Mesendoderm (in vitro differentiated cells): Measurements from ENCODE around the gene EMC10.

Source experiments
- DNase-seq: peaks from one replicate; pipeline ENCODE4 v3.0.0; 2013
- H2AK5ac ChIP-seq: 2 replicates; pipeline ENCODE4 v1.6.1; 2013; ENCODE audit warnings: low read length, inconsistent platforms
- H2BK120ac ChIP-seq: 2 replicates; pipeline ENCODE4 v1.6.1; 2013; ENCODE audit warnings: low read depth, mild to moderate bottlenecking, low read length, moderate library complexity, mixed read lengths
- H2BK15ac ChIP-seq: replicated peaks from 2 replicates; pipeline ENCODE4 v1.6.1; 2013; ENCODE audit warnings: low read depth, mild to moderate bottlenecking, moderate library complexity
- H2BK5ac ChIP-seq: 2 replicates; pipeline ENCODE4 v1.6.1; 2013; ENCODE audit warnings: low read length, inconsistent platforms
- H3K18ac ChIP-seq: 2 replicates; pipeline ENCODE4 v1.6.1; 2013; ENCODE audit warnings: mild to moderate bottlenecking, low read length, mixed read lengths
- H3K23ac ChIP-seq: one replicate; pipeline ENCODE4 v1.6.1; 2013; ENCODE audit warnings: low read length
- H3K27ac ChIP-seq: 2 replicates; pipeline ENCODE4 v1.5.1; 2013; ENCODE audit warnings: low read depth, mild to moderate bottlenecking, inconsistent platforms, low read length, moderate library complexity
- H3K27me3 ChIP-seq: 2 replicates; pipeline ENCODE4 v1.6.1; 2013; ENCODE audit warnings: low read length, control low read depth, mild to moderate bottlenecking, inconsistent platforms; ENCODE audit not compliant: insufficient read depth, poor library complexity
- H3K36me3 ChIP-seq: 2 replicates; pipeline ENCODE4 v1.6.1; 2013; ENCODE audit warnings: low read length, inconsistent platforms; ENCODE audit not compliant: control insufficient read depth, insufficient read depth
- H3K4ac ChIP-seq: one replicate; pipeline ENCODE4 v1.6.1; 2013; ENCODE audit warnings: low read depth, mild to moderate bottlenecking, low read length, moderate library complexity
- H3K4me1 ChIP-seq: 2 replicates; pipeline ENCODE4 v1.6.1; 2013; ENCODE audit warnings: low read depth, low read length, inconsistent platforms; ENCODE audit not compliant: control insufficient read depth
- H3K4me2 ChIP-seq: 2 replicates; pipeline ENCODE4 v1.6.1; 2013; ENCODE audit warnings: low read length
- H3K4me3 ChIP-seq: 2 replicates; pipeline ENCODE4 v1.5.1; 2013; ENCODE audit warnings: mild to moderate bottlenecking, low read length
- H3K56ac ChIP-seq: one replicate; pipeline ENCODE4 v1.6.1; 2013; ENCODE audit warnings: low read length
- H3K79me1 ChIP-seq: 2 replicates; pipeline ENCODE4 v1.6.1; 2013; ENCODE audit warnings: low read length, inconsistent platforms
- H3K79me2 ChIP-seq: 2 replicates; pipeline ENCODE4 v1.6.1; 2013; ENCODE audit warnings: mild to moderate bottlenecking, low read length; ENCODE audit not compliant: control insufficient read depth, insufficient read depth
- H3K9ac ChIP-seq: 2 replicates; pipeline ENCODE4 v1.6.1; 2013; ENCODE audit warnings: low read length, inconsistent platforms
- H4K5ac ChIP-seq: one replicate; pipeline ENCODE4 v1.6.1; 2013; ENCODE audit warnings: low read length
- H4K8ac ChIP-seq: one replicate; pipeline ENCODE4 v1.6.1; 2013; ENCODE audit warnings: low read depth, mild to moderate bottlenecking, control low read depth, low read length, moderate library complexity
- WGBS: extraction: QIAGEN DNeasy Blood & Tissue Kit; methylation state at CpG from one replicate; pipeline ENCODE4 v1.1.7; 2013; ENCODE audit warnings: low lambda C conversion rate, missing lambda C conversion rate; ENCODE audit not compliant: insufficient coverage; ENCODE audit errors: extremely low coverage; 5-methylcytosine and 5-hydroxymethylcytosine counted together

Gene EMC10

DNA sequence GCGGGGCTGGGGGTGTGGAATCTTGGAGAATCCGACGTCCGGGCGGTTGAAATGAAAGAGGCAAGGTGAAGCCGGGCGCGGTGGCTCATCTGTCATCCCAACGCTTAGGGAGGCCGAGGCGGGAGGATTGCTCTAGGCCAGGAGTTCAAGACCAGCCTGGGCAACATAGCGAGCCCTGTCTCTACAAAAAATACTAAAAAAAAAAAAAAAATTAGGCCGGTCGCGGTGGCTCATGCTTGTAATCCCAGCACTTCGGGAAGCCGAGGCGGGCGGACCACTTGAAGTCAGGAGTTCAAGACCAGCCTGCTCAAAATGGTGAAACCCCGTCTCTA is 566 bp downstream of the EMC10 start:
- Histone ChIP-seq H3K27ac (no peak overlapping the region), H3K36me3 (no peaks in the 10 kb centered on the region), H3K79me2 (peaks cover 10% of the 10 kb centered on the region), H3K4ac (no peak overlapping the region), H3K4me1 (no peaks in the 10 kb centered on the region), H3K56ac (no peak overlapping the region), H2BK5ac (no peak overlapping the region), H3K27me3 (no peaks in the 10 kb centered on the region), H2BK120ac (no peak overlapping the region), H2AK5ac (no peak overlapping the region), H3K4me3 (peak overlapping the region; percentile 88), H3K18ac (no peak overlapping the region), H3K9ac (peak overlapping the region; percentile 91), H4K5ac (no peak overlapping the region), H4K8ac (no peak overlapping the region), H3K79me1 (peaks cover 12% of the 10 kb centered on the region), H2BK15ac (no peak overlapping the region), H3K4me2 (peak overlapping the region; percentile 71), H3K23ac (no peak overlapping the region)
- no peak for DNase-seq
- no CpG with 5 or more reads among the region's 20 CpGs for WGBS

- no peak overlapping the region for H3K4me2 ChIP-seq
- no peak overlapping the region for H2BK120ac ChIP-seq
- no peak overlapping the region for H3K9ac ChIP-seq
- H3K79me1 ChIP-seq, result peaks cover 12% of the 10 kb centered on the region
- peaks cover 10% of the 10 kb centered on the region for H3K79me2 ChIP-seq
- H3K27me3 ChIP-seq, result no peaks in the 10 kb centered on the region
- H4K8ac ChIP-seq, result no peak overlapping the region
- H3K23ac ChIP-seq, result no peak overlapping the region
- no peak overlapping the region for H3K27ac ChIP-seq
- no peak overlapping the region for H2BK15ac ChIP-seq
- DNase-seq, result no peak
- H2BK5ac ChIP-seq, result no peak overlapping the region
- H4K5ac ChIP-seq, result no peak overlapping the region
- H2AK5ac ChIP-seq, result no peak overlapping the region
- H3K4me3 ChIP-seq, result no peak overlapping the region
- H3K4ac ChIP-seq, result no peak overlapping the region
- WGBS, result no CpG with 5 or more reads among the region's 17 CpGs
- H3K36me3 ChIP-seq, result peaks cover under 1% of the 10 kb centered on the region
- no peaks in the 10 kb centered on the region for H3K4me1 ChIP-seq
- no peak overlapping the region for H3K56ac ChIP-seq
- no peak overlapping the region for H3K18ac ChIP-seq
These were observed 1.6 kb downstream of the EMC10 start for GRCh38 chr19:50477751-50478515.

- Histone ChIP-seq H2BK120ac (no peak overlapping the region), H3K56ac (no peak overlapping the region), H2BK5ac (no peak overlapping the region), H2BK15ac (no peak overlapping the region), H3K4me2 (no peak overlapping the region), H3K36me3 (peaks cover 2% of the 10 kb centered on the region), H3K27ac (no peak overlapping the region), H3K4me3 (no peak overlapping the region), H3K18ac (no peak overlapping the region), H3K4ac (no peak overlapping the region), H3K79me2 (peaks cover 10% of the 10 kb centered on the region), H2AK5ac (no peak overlapping the region), H3K9ac (no peak overlapping the region), H3K23ac (no peak overlapping the region), H3K79me1 (peaks cover 12% of the 10 kb centered on the region), H4K8ac (no peak overlapping the region), H3K4me1 (no peaks in the 10 kb centered on the region), H4K5ac (no peak overlapping the region), H3K27me3 (no peaks in the 10 kb centered on the region)
- WGBS, result no CpG with 5 or more reads among the region's 19 CpGs
- peak; percentile 79 for DNase-seq
These were observed 2.8 kb downstream of the EMC10 start for GRCh38 chr19:50478901-50479715.

- no CpG with 5 or more reads among the region's 16 CpGs for WGBS
- no peak overlapping the region for H3K18ac ChIP-seq
- no peak overlapping the region for H3K23ac ChIP-seq
- H3K9ac ChIP-seq, result no peak overlapping the region
- H3K79me2 ChIP-seq, result peaks cover 10% of the 10 kb centered on the region
- no peak overlapping the region for H2BK120ac ChIP-seq
- no peak overlapping the region for H3K27ac ChIP-seq
- H3K36me3 ChIP-seq, result peaks cover 2% of the 10 kb centered on the region
- no peak overlapping the region for H4K5ac ChIP-seq
- no peaks in the 10 kb centered on the region for H3K4me1 ChIP-seq
- H4K8ac ChIP-seq, result no peak overlapping the region
- H3K27me3 ChIP-seq, result no peaks in the 10 kb centered on the region
- H3K79me1 ChIP-seq, result peaks cover 12% of the 10 kb centered on the region
- H2AK5ac ChIP-seq, result no peak overlapping the region
- no peak overlapping the region for H2BK15ac ChIP-seq
- H3K4me3 ChIP-seq, result no peak overlapping the region
- no peak for DNase-seq
- no peak overlapping the region for H3K56ac ChIP-seq
- H3K4me2 ChIP-seq, result no peak overlapping the region
- H2BK5ac ChIP-seq, result no peak overlapping the region
- H3K4ac ChIP-seq, result no peak overlapping the region
These were observed 3.5 kb downstream of the EMC10 start for GRCh38 chr19:50479761-50480251.

GRCh38 chr19:50480281-50481111 is 4.2 kb downstream of the EMC10 start:
- Histone ChIP-seq H3K27me3 (no peaks in the 10 kb centered on the region), H3K36me3 (peaks cover 2% of the 10 kb centered on the region), H2AK5ac (no peak overlapping the region), H3K23ac (no peak overlapping the region), H3K4me1 (no peaks in the 10 kb centered on the region), H3K79me2 (peaks cover 10% of the 10 kb centered on the region), H3K4me3 (no peak overlapping the region), H4K5ac (no peak overlapping the region), H4K8ac (no peak overlapping the region), H3K9ac (no peak overlapping the region), H2BK15ac (no peak overlapping the region), H3K56ac (no peak overlapping the region), H3K18ac (no peak overlapping the region), H3K27ac (no peak overlapping the region), H3K79me1 (peaks cover 12% of the 10 kb centered on the region), H3K4ac (no peak overlapping the region), H3K4me2 (no peak overlapping the region), H2BK5ac (no peak overlapping the region), H2BK120ac (no peak overlapping the region)
- no peak for DNase-seq
- WGBS, result no CpG with 5 or more reads among the region's 37 CpGs
